Hematopoietic multipotent progenitor cell treated with erythropoietin and hydrocortisone succinate and interleukin-3 and kit ligand, for 17 days (in vitro differentiated cells): ENCODE measurements around the gene GTF3A.

Source experiments
- DNase-seq: peaks from one replicate; pipeline ENCODE4 v3.0.0-alpha.2; 2015; ENCODE audit warnings: low spot score

Gene GTF3A

GRCh38 chr13:27405546-27406134 is 18.8 kb upstream of the GTF3A start:
- no peak for DNase-seq

GRCh38 chr13:27406178-27406939 is 18.1 kb upstream of the GTF3A start:
- DNase-seq = peak; percentile 54

GRCh38 chr13:27408074-27408473 is 16.3 kb upstream of the GTF3A start:
- no peak for DNase-seq

GRCh38 chr13:27409013-27409412 is 15.4 kb upstream of the GTF3A start:
- DNase-seq = no peak

GRCh38 chr13:27411341-27411740 is 13.1 kb upstream of the GTF3A start:
- DNase-seq = no peak

DNA sequence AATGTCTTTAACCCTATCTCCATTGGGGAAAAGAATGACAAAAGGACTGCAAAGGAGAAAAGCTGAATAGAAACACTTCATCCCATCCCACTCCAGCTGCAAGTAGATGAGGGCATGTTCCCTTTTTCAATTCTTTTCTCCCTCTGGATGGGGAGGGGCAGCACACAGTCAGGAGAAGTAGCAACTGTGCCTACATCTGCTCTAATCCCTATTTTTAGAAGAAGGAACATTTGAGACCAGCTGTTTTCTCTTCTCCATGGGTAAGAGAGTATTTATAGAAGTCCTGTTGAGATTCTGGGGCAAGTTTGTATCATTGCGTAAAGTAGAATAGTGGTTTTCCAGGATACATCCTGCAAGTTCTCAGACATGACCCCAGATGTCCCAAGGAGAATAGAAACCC is 9.3 kb upstream of the GTF3A start:
- no peak for DNase-seq

GRCh38 chr13:27419328-27419727 is 5.1 kb upstream of the GTF3A start:
- no peak for DNase-seq

GRCh38 chr13:27421101-27421871 is 3.1 kb upstream of the GTF3A start:
- DNase-seq = peak; percentile 23

- peak; percentile 46 for DNase-seq
Observed at GRCh38 chr13:27423333-27423732, 1.1 kb upstream of the GTF3A start.

DNA sequence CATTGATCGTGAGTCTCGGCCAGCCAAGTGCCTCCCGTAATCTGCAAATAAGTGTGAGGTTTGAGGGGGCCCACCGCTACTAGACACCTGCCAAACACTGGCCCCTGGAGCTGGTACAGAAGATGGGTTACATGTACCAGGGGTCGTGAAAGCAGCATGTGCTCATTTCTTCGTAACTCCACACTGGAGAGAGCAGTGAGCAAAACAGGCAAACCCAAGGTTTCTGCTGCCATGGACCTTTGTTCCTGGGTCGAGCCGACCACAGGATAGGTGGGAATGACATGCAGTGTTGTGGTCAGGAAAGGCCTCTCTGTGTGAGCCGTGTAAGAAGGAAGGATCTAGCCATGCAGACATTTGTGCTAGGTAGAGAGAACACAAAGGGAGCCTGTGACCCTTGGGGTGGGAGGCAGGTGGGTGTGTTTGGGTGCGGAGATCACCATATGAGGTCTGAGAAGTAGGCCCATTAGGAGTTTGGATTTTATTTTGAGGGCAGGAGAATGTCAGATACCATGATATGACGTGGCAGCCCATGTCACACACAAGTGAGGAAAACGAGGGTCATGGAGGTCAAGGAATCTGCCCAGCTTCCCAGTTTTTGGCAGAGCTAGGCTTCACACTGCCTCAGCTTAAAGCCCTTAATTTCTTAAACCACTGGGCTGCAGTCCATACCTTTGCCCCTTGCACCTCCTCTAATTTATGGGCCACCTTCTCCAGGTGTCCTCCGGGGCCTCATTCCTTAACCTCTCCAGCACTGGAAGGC is 919 bp downstream of the GTF3A start:
- DNase-seq = no peak

GRCh38 chr13:27425918-27426630 is 1.7 kb downstream of the GTF3A start:
- DNase-seq = peak; percentile 87

- no peak for DNase-seq
Observed at GRCh38 chr13:27427641-27428040, 3.2 kb downstream of the GTF3A start.

- no peak for DNase-seq
Observed at GRCh38 chr13:27428160-27428559, 3.7 kb downstream of the GTF3A start.

- no peak for DNase-seq
Observed at GRCh38 chr13:27432180-27432579, 7.8 kb downstream of the GTF3A start.

DNA sequence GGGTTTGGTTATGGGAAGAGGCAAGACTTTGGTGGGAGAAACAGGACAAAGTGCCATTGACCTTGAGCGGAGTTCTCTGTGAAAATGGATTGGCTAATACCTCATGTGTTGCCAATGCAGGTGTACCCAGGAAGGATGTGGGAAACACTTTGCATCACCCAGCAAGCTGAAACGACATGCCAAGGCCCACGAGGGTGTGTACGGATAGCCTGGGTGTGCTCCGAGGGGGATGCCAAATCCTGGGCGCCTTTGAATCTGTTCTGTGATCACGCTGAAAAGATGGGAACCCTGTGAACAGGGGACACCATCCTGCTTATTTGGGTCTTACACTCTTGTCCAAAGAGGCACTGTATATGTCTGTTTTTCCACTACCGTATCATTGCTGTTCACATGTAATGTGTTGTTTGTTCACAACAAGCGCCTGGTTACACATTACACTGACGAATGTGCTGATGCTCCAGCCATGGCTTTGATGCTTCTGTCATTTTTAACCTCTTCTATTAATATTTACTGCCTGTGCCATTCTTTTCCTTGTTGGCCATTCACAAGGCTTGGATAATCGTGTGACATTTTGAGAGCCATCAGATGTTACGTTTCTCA is 8.3 kb downstream of the GTF3A start:
- DNase-seq = no peak

DNA sequence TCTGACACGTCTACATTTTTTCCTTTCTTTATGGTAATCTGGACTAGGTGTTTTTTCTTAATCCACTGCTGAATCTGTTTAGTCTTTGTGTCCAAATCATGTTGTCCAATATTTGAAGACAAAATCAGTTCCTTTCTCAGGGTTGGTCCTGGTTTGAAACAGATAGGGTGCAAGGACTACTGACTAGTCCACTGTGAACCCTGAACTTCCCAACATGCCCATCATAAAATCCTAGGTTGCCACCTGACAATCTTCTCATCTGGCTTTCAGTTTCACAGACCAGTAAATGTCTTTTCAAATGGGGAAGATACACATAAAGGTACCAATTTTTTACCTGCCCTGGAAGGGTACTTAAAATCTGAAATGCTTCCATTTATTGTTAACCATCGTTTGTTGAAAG is 12.7 kb downstream of the GTF3A start:
- DNase-seq = no peak

DNA sequence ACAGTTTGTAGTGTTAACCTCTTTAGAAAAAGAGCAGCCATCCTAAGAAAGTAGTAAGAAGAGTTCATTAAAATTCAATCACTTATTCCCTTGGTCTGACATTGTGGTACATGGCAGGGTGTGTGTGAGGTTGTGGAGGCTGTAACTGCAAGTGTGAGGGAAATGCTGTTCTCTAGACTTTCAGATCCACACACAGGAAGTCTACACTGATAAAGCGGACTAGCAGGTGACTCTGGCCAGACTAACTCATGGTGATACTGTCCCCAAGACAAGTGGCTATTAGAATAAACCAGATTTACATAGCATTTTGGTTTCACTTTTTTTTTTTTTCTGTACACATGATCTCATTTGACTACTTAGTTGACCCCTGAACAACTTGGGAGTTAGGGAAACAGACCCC is 16.0 kb downstream of the GTF3A start:
- no peak for DNase-seq

- no peak for DNase-seq
Observed at GRCh38 chr13:27442071-27442647, 17.7 kb downstream of the GTF3A start.

- no peak for DNase-seq
Observed at GRCh38 chr13:27442797-27443196, 18.4 kb downstream of the GTF3A start.

- no peak for DNase-seq
Observed at GRCh38 chr13:27446986-27447583, 22.7 kb downstream of the GTF3A start.

GRCh38 chr13:27448308-27448707 is 23.9 kb downstream of the GTF3A start:
- DNase-seq = no peak
